Measurements from ENCODE around the gene ETS2. TPM values are rescaled to one million over a fixed set of nuclear protein-coding genes. Genes with fewer than 3 reads are reported as not detected.

The ETS2 gene
- total RNA-seq, 1 donor from 2014 or later = 16.2 TPM

DNA sequence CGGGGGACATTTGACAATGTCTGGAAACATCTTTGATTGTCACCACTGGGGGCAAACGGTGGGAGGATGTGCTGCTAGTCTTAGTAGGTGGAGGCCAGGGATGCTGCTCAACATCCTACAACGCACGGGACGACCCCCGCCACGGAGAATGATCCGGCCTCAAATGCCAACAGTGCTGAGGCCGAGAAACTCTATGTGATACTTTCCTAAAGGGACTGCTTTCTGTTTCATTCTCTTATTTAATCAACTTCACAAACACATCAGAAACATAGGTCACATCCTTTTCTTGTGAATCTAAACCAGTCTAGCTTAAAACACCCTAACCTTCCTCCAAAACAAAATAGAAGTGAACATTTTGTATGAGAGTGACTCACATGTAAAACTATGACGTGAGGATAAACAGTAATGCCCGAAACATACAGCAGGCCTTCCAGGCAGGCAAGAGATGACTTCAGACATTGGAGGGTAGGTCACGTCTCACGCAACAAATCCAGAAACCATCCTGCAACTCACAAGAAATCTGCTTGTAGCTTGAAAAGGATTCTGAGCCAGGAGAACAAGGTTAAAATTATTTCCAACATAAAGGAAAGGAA is 37.2 kb upstream of the ETS2 start:
- H3K9me3 Mint-ChIP-seq (ENCODE audit: unreplicated experiment) = peaks cover 4% of the 10 kb centered on the region
- peaks cover 2% of the 10 kb centered on the region for H3K27me3 Mint-ChIP-seq (ENCODE audit: unreplicated experiment)
- no peak overlapping the region for H3K27ac Mint-ChIP-seq (ENCODE audit: unreplicated experiment)
- TF ChIP-seq, protein P1, sequence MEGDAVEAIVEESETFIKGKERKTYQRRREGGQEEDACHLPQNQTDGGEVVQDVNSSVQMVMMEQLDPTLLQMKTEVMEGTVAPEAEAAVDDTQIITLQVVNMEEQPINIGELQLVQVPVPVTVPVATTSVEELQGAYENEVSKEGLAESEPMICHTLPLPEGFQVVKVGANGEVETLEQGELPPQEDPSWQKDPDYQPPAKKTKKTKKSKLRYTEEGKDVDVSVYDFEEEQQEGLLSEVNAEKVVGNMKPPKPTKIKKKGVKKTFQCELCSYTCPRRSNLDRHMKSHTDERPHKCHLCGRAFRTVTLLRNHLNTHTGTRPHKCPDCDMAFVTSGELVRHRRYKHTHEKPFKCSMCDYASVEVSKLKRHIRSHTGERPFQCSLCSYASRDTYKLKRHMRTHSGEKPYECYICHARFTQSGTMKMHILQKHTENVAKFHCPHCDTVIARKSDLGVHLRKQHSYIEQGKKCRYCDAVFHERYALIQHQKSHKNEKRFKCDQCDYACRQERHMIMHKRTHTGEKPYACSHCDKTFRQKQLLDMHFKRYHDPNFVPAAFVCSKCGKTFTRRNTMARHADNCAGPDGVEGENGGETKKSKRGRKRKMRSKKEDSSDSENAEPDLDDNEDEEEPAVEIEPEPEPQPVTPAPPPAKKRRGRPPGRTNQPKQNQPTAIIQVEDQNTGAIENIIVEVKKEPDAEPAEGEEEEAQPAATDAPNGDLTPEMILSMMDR (IDR thresholded peaks at IDR 0.05; ENCODE audit: partially characterized antibody, unreplicated experiment) = no peak
- no peak for DNase-seq
- peaks cover 11% of the 10 kb centered on the region for H3K36me3 Mint-ChIP-seq (ENCODE audit: unreplicated experiment)
- peaks cover 5% of the 10 kb centered on the region for H3K4me1 Mint-ChIP-seq (ENCODE audit: low read depth, unreplicated experiment)
- no peak overlapping the region for H3K4me3 Mint-ChIP-seq (ENCODE audit: unreplicated experiment)

DNA sequence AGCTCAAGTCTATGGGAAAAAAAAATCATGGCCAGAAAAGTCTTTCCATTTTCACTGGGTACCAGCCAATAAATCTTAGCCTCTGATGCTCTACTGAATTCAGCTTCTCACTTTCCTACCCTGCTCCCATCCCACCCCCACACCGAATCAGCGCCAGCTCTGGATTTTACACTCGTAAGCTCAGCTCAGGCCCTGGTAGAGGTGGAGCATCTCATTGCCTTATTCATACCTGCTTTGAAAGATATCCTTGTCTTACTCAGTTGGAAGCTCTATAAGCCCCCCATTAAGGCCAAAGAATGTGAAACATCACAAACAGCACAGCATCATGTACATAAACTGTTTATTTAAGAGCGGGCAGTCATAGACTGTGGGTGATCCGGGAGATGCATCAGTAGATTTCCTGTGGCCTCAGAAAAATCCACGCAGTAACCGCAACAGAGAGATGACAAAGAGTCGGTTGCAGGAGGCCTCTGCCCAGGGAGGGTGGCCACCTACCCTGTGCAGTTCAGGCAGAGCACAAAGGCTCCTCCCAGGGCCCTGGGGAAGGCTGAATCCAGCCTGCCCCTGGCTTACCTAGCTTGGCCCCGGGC is 36.4 kb upstream of the ETS2 start:
- peaks cover 2% of the 10 kb centered on the region for H3K27me3 Mint-ChIP-seq (ENCODE audit: unreplicated experiment)

DNA sequence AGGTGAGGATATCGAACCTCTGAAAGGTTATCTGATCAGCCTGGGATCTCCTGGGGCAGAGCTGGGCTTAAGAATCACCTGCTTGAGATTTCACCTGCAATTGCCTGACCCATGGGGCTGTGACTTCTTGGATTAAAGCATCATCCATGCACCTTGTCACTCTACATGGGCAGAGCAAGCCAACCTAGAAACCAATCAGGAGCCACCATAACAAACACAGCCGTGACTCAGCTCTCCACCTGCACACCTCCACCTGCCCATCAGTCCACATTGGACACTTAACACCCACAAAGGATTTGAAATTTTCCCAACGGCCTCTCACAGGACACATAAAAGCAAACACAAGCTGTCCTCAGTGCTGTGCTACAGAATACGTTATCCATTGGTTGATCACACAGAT is 35.1 kb upstream of the ETS2 start:
- Mint-ChIP-seq H3K9me3 (ENCODE audit: unreplicated experiment) (peaks cover 4% of the 10 kb centered on the region), H3K27me3 (ENCODE audit: unreplicated experiment) (peaks cover 2% of the 10 kb centered on the region), H3K36me3 (ENCODE audit: unreplicated experiment) (peaks cover 9% of the 10 kb centered on the region), H3K4me3 (ENCODE audit: unreplicated experiment) (no peak overlapping the region), H3K4me1 (ENCODE audit: low read depth, unreplicated experiment) (peaks cover 5% of the 10 kb centered on the region), H3K27ac (ENCODE audit: unreplicated experiment) (no peak overlapping the region)
- no peak for DNase-seq
- TF ChIP-seq, protein P1 (IDR thresholded peaks at IDR 0.05; ENCODE audit: partially characterized antibody, unreplicated experiment) = no peak

More for the DNA sequence above, 36.4 kb upstream of the ETS2 start:
- DNase-seq = no peak
- TF ChIP-seq, protein P1 (IDR thresholded peaks at IDR 0.05; ENCODE audit: partially characterized antibody, unreplicated experiment) = no peak
- H3K4me3 Mint-ChIP-seq (ENCODE audit: unreplicated experiment) = no peak overlapping the region
- H3K27ac Mint-ChIP-seq (ENCODE audit: unreplicated experiment) = no peak overlapping the region
- H3K9me3 Mint-ChIP-seq (ENCODE audit: unreplicated experiment) = peaks cover 4% of the 10 kb centered on the region
- H3K4me1 Mint-ChIP-seq (ENCODE audit: low read depth, unreplicated experiment) = peaks cover 5% of the 10 kb centered on the region
- H3K36me3 Mint-ChIP-seq (ENCODE audit: unreplicated experiment) = peaks cover 11% of the 10 kb centered on the region

DNA sequence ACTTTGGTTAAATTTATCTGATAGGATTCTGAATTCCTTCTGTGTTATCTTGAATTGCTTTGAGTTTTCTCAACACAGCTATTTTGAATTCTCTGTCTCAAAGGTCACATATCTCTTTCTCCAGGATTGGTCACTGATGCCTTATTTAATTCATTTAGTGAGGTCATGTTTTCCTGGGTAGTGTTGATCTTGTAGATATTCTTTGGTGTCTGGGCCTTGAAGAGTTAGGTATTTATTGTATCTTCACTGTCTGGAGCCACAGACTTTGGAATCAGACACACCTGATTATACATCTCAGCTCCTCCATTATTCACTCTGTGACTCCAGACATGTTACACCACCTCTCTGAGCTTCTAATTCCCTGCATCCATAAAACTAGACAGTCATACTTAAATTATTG is 34.2 kb upstream of the ETS2 start:
- no peak for DNase-seq

DNA sequence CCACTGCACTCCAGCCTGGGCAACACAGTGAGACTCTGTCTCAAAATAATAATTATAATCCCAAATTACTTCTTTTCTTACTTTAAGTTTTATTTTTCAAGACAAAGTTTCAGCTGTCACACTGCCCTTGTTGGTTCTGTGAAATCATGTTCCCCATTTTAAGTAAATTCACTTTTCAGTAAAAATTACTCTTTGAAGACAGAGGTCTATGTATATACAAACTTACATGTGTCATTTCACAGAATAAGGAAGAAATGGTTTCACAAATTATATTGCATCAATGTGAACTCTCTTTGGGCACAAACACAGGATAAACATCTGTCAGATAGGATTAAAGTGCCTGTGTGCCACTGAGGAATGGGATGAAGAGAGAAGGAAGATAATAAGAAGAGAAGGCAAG is 33.1 kb upstream of the ETS2 start:
- peaks cover 2% of the 10 kb centered on the region for H3K9me3 Mint-ChIP-seq (ENCODE audit: unreplicated experiment)
- H3K4me3 Mint-ChIP-seq (ENCODE audit: unreplicated experiment) = no peak overlapping the region
- H3K4me1 Mint-ChIP-seq (ENCODE audit: low read depth, unreplicated experiment) = peaks cover 5% of the 10 kb centered on the region
- TF ChIP-seq, protein P1 (IDR thresholded peaks at IDR 0.05; ENCODE audit: partially characterized antibody, unreplicated experiment) = no peak
- DNase-seq = no peak
- H3K36me3 Mint-ChIP-seq (ENCODE audit: unreplicated experiment) = no peaks in the 10 kb centered on the region
- H3K27me3 Mint-ChIP-seq (ENCODE audit: unreplicated experiment) = no peaks in the 10 kb centered on the region
- no peak overlapping the region for H3K27ac Mint-ChIP-seq (ENCODE audit: unreplicated experiment)

More for the DNA sequence above, 34.2 kb upstream of the ETS2 start:
- peaks cover 5% of the 10 kb centered on the region for H3K4me1 Mint-ChIP-seq (ENCODE audit: low read depth, unreplicated experiment)
- no peaks in the 10 kb centered on the region for H3K27me3 Mint-ChIP-seq (ENCODE audit: unreplicated experiment)
- TF ChIP-seq, protein P1 (IDR thresholded peaks at IDR 0.05; ENCODE audit: partially characterized antibody, unreplicated experiment) = no peak
- no peak overlapping the region for H3K27ac Mint-ChIP-seq (ENCODE audit: unreplicated experiment)
- no peak overlapping the region for H3K4me3 Mint-ChIP-seq (ENCODE audit: unreplicated experiment)
- H3K36me3 Mint-ChIP-seq (ENCODE audit: unreplicated experiment) = peaks cover under 1% of the 10 kb centered on the region
- H3K9me3 Mint-ChIP-seq (ENCODE audit: unreplicated experiment) = peaks cover 2% of the 10 kb centered on the region

Data from glutamatergic neuron (in vitro differentiated cells).